Adrenal gland (tissue), 12 donors: ENCODE data around the gene SH2B2. TPM values are rescaled to one million over a fixed set of nuclear protein-coding genes. Genes with fewer than 3 reads are reported as not detected.

ENCODE experiments used
- DNase-seq, 7 donors: peaks; one replicate each; pipeline ENCODE4 v3.0.0-alpha.2; 2019 to 2020
- H3K27ac ChIP-seq, 5 donors: fragments of 200-600 bp; sonication (generic) in 4 of 5; 1 replicate in 3 of 5; 2 replicates in 2 of 5; pipeline versions ENCODE4 v1.5.1 to v1.8.0; 2016 to 2020; ENCODE audit warnings: mild to moderate bottlenecking in 1 of 5
- H3K27me3 ChIP-seq: fragments of 200-600 bp; 2 replicates; pipeline ENCODE4 v1.8.0; 2021
- H3K36me3 ChIP-seq, 2 donors: fragments of 200-600 bp; replicated peaks in 1 of 2; 1 replicate in 1 of 2; 2 replicates in 1 of 2; pipeline versions ENCODE4 v1.5.1 to v1.8.0; 2018 to 2022
- H3K4me1 ChIP-seq, 2 donors: fragments of 200-600 bp; replicated peaks in 1 of 2; 1 replicate in 1 of 2; 2 replicates in 1 of 2; pipeline versions ENCODE4 v1.5.1 to v1.8.0; 2018 to 2021
- H3K4me3 ChIP-seq, 4 donors: fragments of 200-600 bp; sonication (generic) in 3 of 4; one replicate each; pipeline ENCODE4 v1.5.1; 2016 to 2018
- H3K9me3 ChIP-seq, 3 donors: fragments of 200-600 bp; sonication (generic) in 1 of 3; replicated peaks in 1 of 3; 1 replicate in 2 of 3; 2 replicates in 1 of 3; pipeline versions ENCODE4 v1.5.1 to v1.8.0; 2016 to 2021
- CTCF ChIP-seq, 6 experiments: fragments of 450-650 bp in 4 of 6; fragments of 200-600 bp in 2 of 6; sonication (generic) in 1 of 6; IDR thresholded peaks; 1 replicate in 5 of 6; 2 replicates in 1 of 6; pipeline versions ENCODE4 v1.5.1 to v1.8.0; 2016 to 2021; ENCODE audit warnings: antibody characterized with exemption in 6 of 6, mild to moderate bottlenecking in 2 of 6, moderate library complexity in 1 of 6
- POLR2A ChIP-seq, 2 donors: fragments of 450-650 bp; IDR thresholded peaks; one replicate each; pipeline ENCODE4 v1.6.1; 2017; ENCODE audit warnings: antibody characterized with exemption in 2 of 2, mild to moderate bottlenecking in 2 of 2, moderate library complexity in 1 of 2
- WGBS, 4 donors: extraction: QIAGEN DNeasy Blood & Tissue Kit in 2 of 4; methylation state at CpG; one replicate each; pipeline versions ENCODE4 v1.1.5 to v1.1.7; 2013 to 2017; 5-methylcytosine and 5-hydroxymethylcytosine counted together
- intact Hi-C, 2 donors: fragments of 100-400 bp; cut with DNase I; formaldehyde crosslinking; loops; one replicate each; pipeline versions ENCODE4 v1.14.1 to v1.15.0; 2022 to 2023
- polyA plus RNA-seq, 3 donors: library from polyadenylated mRNA; stranded (reverse); fragments of 200-250 nt in 2 of 3; fragments of 350-450 nt in 1 of 3; fragmentation: Illumina TruSeq in 1 of 3; extraction: RNeasy Lipid Tissue Mini Kit (QIAGEN cat#74804) in 1 of 3; gene quantifications; one replicate each; pipeline ENCODE4 v1.2.3, GENCODE V29; 2013 to 2014
- total RNA-seq, 9 donors: library from RNA; depleted of rRNA in 4 of 9; stranded (reverse); fragments of >200 nt in 4 of 9; fragments of 120-200 nt in 1 of 9; fragmentation: NEBNext Ultra II Directional in 1 of 9; extraction: Animal tissue kit (Norgen Biotek cat#: 25700) in 1 of 9; gene quantifications; one replicate each; pipeline versions ENCODE4 v1.1.0 to v1.2.4, GENCODE V29; 2013 to 2023
- donor health status: healthy with polysubstance abuse.
- donor health status: Bipolar disorder and iron deficiency.
- donor health status: DM: yes; HTN: yes; CAD: no.
- donor health status: DM: no; HTN: no; CAD: no.
- donor health status: DM: no; HTN: no; CAD: no.
- donor health status: DM: yes; HTN: yes; CAD: no.

The SH2B2 gene
- total and polyA plus RNA-seq, 12 donors, result 0.55 to 22.8 (median 5.0) TPM

GRCh38 chr7:102244601-102245000, 42.1 kb upstream of the SH2B2 start:
- no peak overlapping the region for H3K4me3 ChIP-seq
- H3K27ac ChIP-seq, result no peak overlapping the region
- no peaks in the 10 kb centered on the region for H3K4me1 ChIP-seq
- intact Hi-C loops, result no loop called here
- H3K9me3 ChIP-seq, result no peaks in the 10 kb centered on the region
- H3K27me3 ChIP-seq, result no peaks in the 10 kb centered on the region
- H3K36me3 ChIP-seq, result peaks cover 0 to 17% of the 10 kb centered on the region in 2 donors
- DNase-seq, result no peak
- TF ChIP-seq POLR2A (IDR thresholded peaks at IDR 0.05) (no peak), CTCF (IDR thresholded peaks at IDR 0.05) (no peak)
- 67 to 93% (median 81%) methylated on average over 4 of the region's 4 CpGs for WGBS, 4 donors

GRCh38 chr7:102248081-102248455, 38.6 kb upstream of the SH2B2 start:
- H3K4me3 ChIP-seq, result no peak overlapping the region
- no peak overlapping the region for H3K27ac ChIP-seq
- H3K9me3 ChIP-seq, result no peaks in the 10 kb centered on the region
- DNase-seq, result no peak
- 90 to 93% (median 91%) methylated on average over 8 to 14 of the region's 14 CpGs for WGBS, 4 donors
- no peak for TF ChIP-seq POLR2A (IDR thresholded peaks at IDR 0.05)
- TF ChIP-seq CTCF (IDR thresholded peaks at IDR 0.05), result no peak
- no peaks in the 10 kb centered on the region for H3K27me3 ChIP-seq
- no peaks in the 10 kb centered on the region for H3K4me1 ChIP-seq
- intact Hi-C loops, result no loop called here
- H3K36me3 ChIP-seq, result peaks cover 0 to 6% of the 10 kb centered on the region in 2 donors

GRCh38 chr7:102248456-102249395, 37.9 kb upstream of the SH2B2 start:
- no peak for DNase-seq
- TF ChIP-seq POLR2A (IDR thresholded peaks at IDR 0.05) (no peak), CTCF (IDR thresholded peaks at IDR 0.05) (no peak)
- H3K27ac ChIP-seq, result no peak overlapping the region
- no peaks in the 10 kb centered on the region for H3K9me3 ChIP-seq
- 90 to 96% (median 91%) methylated on average over 18 to 101 of the region's 117 CpGs for WGBS, 4 donors
- H3K27me3 ChIP-seq, result no peaks in the 10 kb centered on the region
- no peak overlapping the region for H3K4me3 ChIP-seq
- H3K36me3 ChIP-seq, result peaks cover 0 to 6% of the 10 kb centered on the region in 2 donors
- intact Hi-C loops, result no loop called here
- no peaks in the 10 kb centered on the region for H3K4me1 ChIP-seq

GRCh38 chr7:102251531-102252365, 34.9 kb upstream of the SH2B2 start:
- 80 to 84% (median 83%) methylated on average over 7 of the region's 7 CpGs for WGBS, 4 donors
- no peaks in the 10 kb centered on the region for H3K4me1 ChIP-seq

More at GRCh38 chr7:102251531-102252365, 34.9 kb upstream of the SH2B2 start:
- DNase-seq, result no peak
- intact Hi-C loops, result no loop called here
- H3K36me3 ChIP-seq, result peaks cover 0 to 6% of the 10 kb centered on the region in 2 donors
- H3K27me3 ChIP-seq, result no peaks in the 10 kb centered on the region
- no peak for TF ChIP-seq POLR2A (IDR thresholded peaks at IDR 0.05)
- no peak for TF ChIP-seq CTCF (IDR thresholded peaks at IDR 0.05)
- H3K4me3 ChIP-seq, result no peak overlapping the region
- no peaks in the 10 kb centered on the region for H3K9me3 ChIP-seq
- no peak overlapping the region for H3K27ac ChIP-seq
